ENCODE data around the gene PHYKPL. TPM values are rescaled to one million over a fixed set of nuclear protein-coding genes. Genes with fewer than 3 reads are reported as not detected.

Gene PHYKPL
- total and polyA plus RNA-seq, 2 donors (not counting 3 experiments of a cell fraction or from before 2014, with no cell fraction given): 71.7 to 81.7 TPM

DNA sequence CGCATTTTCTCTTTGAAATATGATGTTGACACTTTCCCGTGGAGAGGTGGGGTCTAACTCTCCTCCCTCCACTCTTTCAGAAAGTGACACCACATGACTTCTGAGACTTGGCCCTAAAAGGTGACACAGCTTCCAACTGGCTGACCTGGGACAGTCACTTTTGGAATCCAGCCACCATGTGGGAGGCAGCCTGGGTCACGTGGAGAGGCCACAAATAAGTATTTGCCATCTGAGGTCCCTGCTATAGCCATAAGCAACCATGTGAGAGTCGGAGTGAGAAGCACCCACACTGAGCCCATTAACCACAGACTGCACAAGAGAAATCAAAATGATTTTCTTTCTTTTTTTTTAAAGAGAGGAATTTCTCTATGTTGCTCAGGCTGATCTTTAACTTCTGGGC lies 4.1 kb upstream of the PHYKPL start:
- H3K9me1 ChIP-seq (replicated peaks; ENCODE audit: control insufficient read depth, extremely low read depth, insufficient read depth, low read length): no peaks in the 10 kb centered on the region
- TF ChIP-seq MYC (IDR thresholded peaks at IDR 0.05; ENCODE audit: low read depth, low read length): no peak
- no peak for TF ChIP-seq EZH2 (IDR thresholded peaks at IDR 0.05; ENCODE audit: borderline replicate concordance, low read depth, low read length, severe bottlenecking)
- TF ChIP-seq, protein P1, sequence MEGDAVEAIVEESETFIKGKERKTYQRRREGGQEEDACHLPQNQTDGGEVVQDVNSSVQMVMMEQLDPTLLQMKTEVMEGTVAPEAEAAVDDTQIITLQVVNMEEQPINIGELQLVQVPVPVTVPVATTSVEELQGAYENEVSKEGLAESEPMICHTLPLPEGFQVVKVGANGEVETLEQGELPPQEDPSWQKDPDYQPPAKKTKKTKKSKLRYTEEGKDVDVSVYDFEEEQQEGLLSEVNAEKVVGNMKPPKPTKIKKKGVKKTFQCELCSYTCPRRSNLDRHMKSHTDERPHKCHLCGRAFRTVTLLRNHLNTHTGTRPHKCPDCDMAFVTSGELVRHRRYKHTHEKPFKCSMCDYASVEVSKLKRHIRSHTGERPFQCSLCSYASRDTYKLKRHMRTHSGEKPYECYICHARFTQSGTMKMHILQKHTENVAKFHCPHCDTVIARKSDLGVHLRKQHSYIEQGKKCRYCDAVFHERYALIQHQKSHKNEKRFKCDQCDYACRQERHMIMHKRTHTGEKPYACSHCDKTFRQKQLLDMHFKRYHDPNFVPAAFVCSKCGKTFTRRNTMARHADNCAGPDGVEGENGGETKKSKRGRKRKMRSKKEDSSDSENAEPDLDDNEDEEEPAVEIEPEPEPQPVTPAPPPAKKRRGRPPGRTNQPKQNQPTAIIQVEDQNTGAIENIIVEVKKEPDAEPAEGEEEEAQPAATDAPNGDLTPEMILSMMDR (IDR thresholded peaks at IDR 0.05; ENCODE audit: extremely low read depth in 1 of 2, insufficient read depth in 1 of 2, low read depth in 1 of 2, low read length in 2 of 2): no peak
- TF ChIP-seq, protein P2, sequence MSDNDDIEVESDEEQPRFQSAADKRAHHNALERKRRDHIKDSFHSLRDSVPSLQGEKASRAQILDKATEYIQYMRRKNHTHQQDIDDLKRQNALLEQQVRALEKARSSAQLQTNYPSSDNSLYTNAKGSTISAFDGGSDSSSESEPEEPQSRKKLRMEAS (IDR thresholded peaks at IDR 0.05; ENCODE audit: insufficient read depth, insufficient read length): no peak
- no peak for TF ChIP-seq POLR2AphosphoS5 (IDR thresholded peaks at IDR 0.05; ENCODE audit: insufficient read depth, low read depth, low read length)
- no peak for TF ChIP-seq GATA2 (IDR thresholded peaks at IDR 0.05; ENCODE audit: insufficient read depth, insufficient read length, low read depth, low read length)
- no peak for TF ChIP-seq POLR2A (IDR thresholded peaks at IDR 0.05; ENCODE audit: low read depth, low read length)
- no peak for TF ChIP-seq JUN (IDR thresholded peaks at IDR 0.05; ENCODE audit: borderline replicate concordance, insufficient read depth, insufficient read length, low read depth)
- no peak for TF ChIP-seq FOS (IDR thresholded peaks at IDR 0.05; ENCODE audit: borderline replicate concordance, insufficient read depth, low read length)
- peaks cover 4% of the 10 kb centered on the region for H3K79me2 ChIP-seq (ENCODE audit: control insufficient read depth, insufficient read depth, low read length)
- H3K27ac ChIP-seq (ENCODE audit: insufficient read depth, low read depth, low read length): no peak overlapping the region
- no peaks in the 10 kb centered on the region for H3K36me3 ChIP-seq (ENCODE audit: control insufficient read depth in 2 of 2, extremely low read depth in 1 of 2, insufficient read depth in 2 of 2, low read length in 2 of 2)
- DNase-seq (ENCODE audit: low read depth, low spot score): no peak
- H3K9ac ChIP-seq (replicated peaks; ENCODE audit: extremely low read depth, insufficient read depth, low read length): no peak overlapping the region
- no peak overlapping the region for H3K4me3 ChIP-seq (replicated peaks in 1 of 3; ENCODE audit: insufficient read depth in 1 of 3, low read depth in 1 of 3, low read length in 3 of 3)
- H3K27me3 ChIP-seq (ENCODE audit: control insufficient read depth in 2 of 2, insufficient read depth in 2 of 2, low read length in 2 of 2): no peaks in the 10 kb centered on the region
- no peak overlapping the region for H2AFZ ChIP-seq (ENCODE audit: low read depth, low read length)
- H3K4me2 ChIP-seq (ENCODE audit: insufficient read depth, low read length): no peak overlapping the region
- dilution Hi-C loops (cut with MboI; ENCODE audit: extremely low pct_ligation_motif_present, low sequenced_read_pairs): no loop called here
- H3K9me3 ChIP-seq (replicated peaks; ENCODE audit: control insufficient read depth, insufficient read depth, low read length): no peaks in the 10 kb centered on the region
- ChIA-PET POLR2A (no interaction called here), CTCF (no interaction called here)
- intact Hi-C loops (cut with micrococcal nuclease): loop anchor here (5.0 kb wide), 1 partner anchor 1321 kb away; no protein-coding TSS in a partner anchor
- no peaks in the 10 kb centered on the region for H4K20me1 ChIP-seq (replicated peaks; ENCODE audit: control insufficient read depth, extremely low read depth, insufficient read depth, low read length)
- FAIRE-seq: peak; percentile 47
- no TSS peak for BruUV-seq (replicated peaks)
- H3K4me1 ChIP-seq (ENCODE audit: control insufficient read depth, extremely low read depth, insufficient read depth, low read length): peaks cover 16% of the 10 kb centered on the region
